H1 (cell line): ENCODE measurements around the gene ARHGEF7. TPM values are rescaled to one million over a fixed set of nuclear protein-coding genes. Genes with fewer than 3 reads are reported as not detected.
A peak's percentile ranks its signal among the peaks of the same experiment; 100 is the strongest.

Source experiments
- CTCF ChIA-PET: fragments of 300-600 bp; sonication (Branson Sonifier 250); formaldehyde crosslinking; loops from one replicate; lab custom pipeline; 2021; ENCODE audit not compliant: partially characterized antibody; lab: Charles Lee
- POLR2A ChIA-PET: fragments of 300-600 bp; sonication (Branson Sonifier 250); formaldehyde crosslinking; loops from one replicate; lab custom pipeline; 2021; ENCODE audit warnings: inconsistent platforms; ENCODE audit not compliant: partially characterized antibody; lab: Charles Lee
- DNase-seq, 2 experiments: peaks; one replicate each; pipeline versions ENCODE4 v3.0.0 to v3.0.0-alpha.2; 2010 to 2022; ENCODE audit warnings: low spot score in 2 of 2, low read depth in 1 of 2, mixed read lengths in 1 of 2
- FAIRE-seq: peaks from 2 replicates; lab custom pipeline; 2011; peaks lifted over from hg19 to GRCh38; lab: Jason Lieb, UNC
- H2AFZ ChIP-seq: 2 replicates; pipeline ENCODE4 v1.8.1; 2012; ENCODE audit warnings: low read length, inconsistent platforms
- H2AK5ac ChIP-seq: 2 replicates; pipeline ENCODE4 v1.6.1; 2013; ENCODE audit warnings: low read depth, low read length
- H2BK120ac ChIP-seq: replicated peaks from 2 replicates; pipeline ENCODE3; 2013; ENCODE audit warnings: low read depth, low read length, inconsistent platforms
- H2BK12ac ChIP-seq: 2 replicates; pipeline ENCODE4 v1.6.1; 2013; ENCODE audit warnings: low read depth, low read length
- H2BK15ac ChIP-seq: 2 replicates; pipeline ENCODE4 v1.6.1; 2013; ENCODE audit warnings: low read length
- H2BK20ac ChIP-seq: 2 replicates; pipeline ENCODE4 v1.6.1; 2013; ENCODE audit warnings: low read length
- H2BK5ac ChIP-seq: 2 replicates; pipeline ENCODE4 v1.6.1; 2013; ENCODE audit warnings: low read depth, low read length
- H3K14ac ChIP-seq: 2 replicates; pipeline ENCODE4 v1.6.1; 2013; ENCODE audit warnings: inconsistent platforms; ENCODE audit not compliant: insufficient read length
- H3K18ac ChIP-seq: 2 replicates; pipeline ENCODE4 v1.6.1; 2013; ENCODE audit warnings: low read length; ENCODE audit errors: extremely low read depth
- H3K23ac ChIP-seq: 2 replicates; pipeline ENCODE4 v1.6.1; 2013; ENCODE audit warnings: inconsistent platforms; ENCODE audit not compliant: insufficient read length
- H3K23me2 ChIP-seq: 2 replicates; pipeline ENCODE4 v1.6.1; 2013; ENCODE audit warnings: low read depth, low read length
- H3K27ac ChIP-seq: 2 replicates; pipeline ENCODE4 v1.6.1; 2011; ENCODE audit warnings: low read depth, low read length, inconsistent platforms
- H3K27me3 ChIP-seq, 4 experiments: replicated peaks in 1 of 4; 1 replicate in 1 of 4; 2 replicates in 3 of 4; pipeline versions ENCODE4 v1.6.1 to v1.8.1; 2011 to 2013; ENCODE audit warnings: low read length in 3 of 4, mild to moderate bottlenecking in 3 of 4, inconsistent platforms in 2 of 4, mixed read lengths in 2 of 4, moderate library complexity in 1 of 4; ENCODE audit not compliant: control insufficient read depth in 3 of 4, insufficient read depth in 3 of 4; ENCODE audit errors: extremely low read depth in 1 of 4
- H3K36me3 ChIP-seq, 4 experiments: 2 replicates each; pipeline versions ENCODE4 v1.6.1 to v1.8.1; 2011 to 2013; ENCODE audit warnings: mild to moderate bottlenecking in 4 of 4, low read length in 3 of 4, moderate library complexity in 2 of 4, control low read depth in 1 of 4, inconsistent platforms in 1 of 4; ENCODE audit not compliant: insufficient read depth in 4 of 4, control insufficient read depth in 2 of 4
- H3K4ac ChIP-seq: replicated peaks from 2 replicates; pipeline ENCODE3; 2013; ENCODE audit warnings: low read length, low read depth, mixed read lengths, inconsistent platforms; ENCODE audit not compliant: insufficient read length
- H3K4me1 ChIP-seq, 4 experiments: replicated peaks in 1 of 4; 1 replicate in 1 of 4; 2 replicates in 3 of 4; pipeline versions ENCODE4 v1.6.1 to v1.8.1; 2011 to 2013; ENCODE audit warnings: low read length in 3 of 4, inconsistent platforms in 2 of 4, mixed read lengths in 1 of 4; ENCODE audit not compliant: insufficient read depth in 4 of 4, control insufficient read depth in 3 of 4
- H3K4me2 ChIP-seq, 2 experiments: 2 replicates each; pipeline versions ENCODE4 v1.6.1 to v1.8.1; 2011 to 2013; ENCODE audit warnings: low read depth in 2 of 2, low read length in 2 of 2, control low read depth in 1 of 2, inconsistent platforms in 1 of 2, mild to moderate bottlenecking in 1 of 2; ENCODE audit not compliant: insufficient read depth in 1 of 2
- H3K4me3 ChIP-seq, 4 experiments: fragments of 200-600, 300-600 bp in 1 of 4; sonication (generic), shearing (Covaris generic), sonication (Bioruptor Twin) in 1 of 4; 2 replicates each; pipeline versions ENCODE4 v1.5.1 to v1.8.1; 2011 to 2016; ENCODE audit warnings: low read length in 4 of 4, low read depth in 3 of 4, control low read depth in 2 of 4, inconsistent platforms in 2 of 4, mild to moderate bottlenecking in 2 of 4, mixed read lengths in 1 of 4, moderate library complexity in 1 of 4; ENCODE audit not compliant: insufficient read depth in 2 of 4; ENCODE audit errors: extremely low read depth in 1 of 4
- H3K56ac ChIP-seq: replicated peaks from 2 replicates; pipeline ENCODE3; 2013; ENCODE audit warnings: low read depth, mild to moderate bottlenecking, mixed read lengths, low read length, inconsistent platforms; ENCODE audit not compliant: insufficient read length
- H3K79me1 ChIP-seq: 2 replicates; pipeline ENCODE4 v1.6.1; 2013; ENCODE audit warnings: low read depth, low read length, control low read depth
- H3K79me2 ChIP-seq, 2 experiments: 2 replicates each; pipeline versions ENCODE4 v1.6.1 to v1.8.1; 2012 to 2013; ENCODE audit warnings: low read length in 2 of 2, mild to moderate bottlenecking in 2 of 2, inconsistent platforms in 1 of 2; ENCODE audit not compliant: insufficient read depth in 2 of 2, control insufficient read depth in 1 of 2
- H3K9ac ChIP-seq, 4 experiments: replicated peaks in 1 of 4; 1 replicate in 1 of 4; 2 replicates in 3 of 4; pipeline versions ENCODE4 v1.6.1 to v1.8.1; 2011 to 2013; ENCODE audit warnings: low read depth in 3 of 4, low read length in 3 of 4, control low read depth in 2 of 4, mild to moderate bottlenecking in 2 of 4, moderate library complexity in 2 of 4, inconsistent platforms in 1 of 4; ENCODE audit errors: extremely low read depth in 1 of 4
- H3K9me3 ChIP-seq, 2 experiments: 2 replicates each; pipeline versions ENCODE4 v1.6.1 to v1.8.1; 2012 to 2013; ENCODE audit warnings: mild to moderate bottlenecking in 2 of 2, moderate library complexity in 2 of 2, control low read depth in 1 of 2, inconsistent platforms in 1 of 2, low read depth in 1 of 2, low read length in 1 of 2, mixed read lengths in 1 of 2; ENCODE audit not compliant: insufficient read depth in 2 of 2
- H4K20me1 ChIP-seq, 2 experiments: replicated peaks in 1 of 2; 2 replicates each; pipeline versions ENCODE3 to v1.8.1; 2011 to 2013; ENCODE audit warnings: inconsistent platforms in 2 of 2, low read length in 2 of 2, mild to moderate bottlenecking in 1 of 2; ENCODE audit not compliant: insufficient read depth in 2 of 2, control insufficient read depth in 1 of 2
- H4K5ac ChIP-seq: 2 replicates; pipeline ENCODE4 v1.6.1; 2013; ENCODE audit warnings: low read length, low read depth, mixed read lengths, inconsistent platforms; ENCODE audit not compliant: insufficient read length
- H4K8ac ChIP-seq: 2 replicates; pipeline ENCODE4 v1.8.0; 2013; ENCODE audit warnings: mild to moderate bottlenecking, moderate library complexity, low read length, inconsistent platforms; ENCODE audit not compliant: insufficient read depth; ENCODE audit errors: extremely low read depth
- H4K91ac ChIP-seq: replicated peaks from 2 replicates; pipeline ENCODE3; 2013; ENCODE audit warnings: low read length, mixed read lengths, inconsistent platforms; ENCODE audit not compliant: insufficient read length
- CTBP2 ChIP-seq: IDR thresholded peaks from 2 replicates; pipeline ENCODE4 v1.7.0; 2011; ENCODE audit warnings: borderline replicate concordance, mild to moderate bottlenecking, moderate library complexity, mixed read lengths, low read length; ENCODE audit not compliant: insufficient read depth, insufficient read length
- GABPA ChIP-seq: IDR thresholded peaks from 2 replicates; pipeline ENCODE4 v1.6.1; 2011; ENCODE audit warnings: mild to moderate bottlenecking, low read length, moderate library complexity, borderline replicate concordance; ENCODE audit not compliant: insufficient read depth
- GTF2F1 ChIP-seq: IDR thresholded peaks from 2 replicates; pipeline ENCODE4 v1.6.1; 2012; ENCODE audit warnings: low read depth, low read length, improper control_type of control experiment, borderline replicate concordance
- JUND ChIP-seq: IDR thresholded peaks from 2 replicates; pipeline ENCODE4 v1.6.1; 2011; ENCODE audit warnings: mild to moderate bottlenecking, improper control_type of control experiment, low read length
- KDM1A ChIP-seq: fragments of 200-600, 300-600 bp; sonication (generic); IDR thresholded peaks from 2 replicates; pipeline ENCODE4 v1.7.1; 2016; ENCODE audit warnings: mild to moderate bottlenecking, low read length, borderline replicate concordance
- KDM5A ChIP-seq: fragments of 200-600 bp; IDR thresholded peaks from 2 replicates; pipeline ENCODE4 v1.7.1; 2012; ENCODE audit warnings: mild to moderate bottlenecking, low read length, inconsistent platforms, mixed read lengths
- RBBP5 ChIP-seq: IDR thresholded peaks from 2 replicates; pipeline ENCODE4 v1.7.1; 2012; ENCODE audit warnings: low read depth, mild to moderate bottlenecking, inconsistent platforms, low read length, moderate library complexity, borderline replicate concordance
- SIN3A ChIP-seq, 2 experiments: IDR thresholded peaks in 1 of 2; conservative IDR thresholded peaks in 1 of 2; 2 replicates each; pipeline ENCODE4 v1.6.1; 2011 to 2012; ENCODE audit warnings: low read length in 2 of 2, improper control_type of control experiment in 1 of 2, low read depth in 1 of 2, mild to moderate bottlenecking in 1 of 2
- SIX5 ChIP-seq: IDR thresholded peaks from 2 replicates; pipeline ENCODE4 v1.6.1; 2011; ENCODE audit warnings: mild to moderate bottlenecking, low read depth, low read length
- SP1 ChIP-seq: IDR thresholded peaks from 2 replicates; pipeline ENCODE4 v1.6.1; 2011; ENCODE audit warnings: low read depth, low read length
- SRF ChIP-seq: IDR thresholded peaks from 2 replicates; pipeline ENCODE4 v1.6.1; 2011; ENCODE audit warnings: mild to moderate bottlenecking, low read depth, low read length, moderate library complexity
- TAF1 ChIP-seq: IDR thresholded peaks from 2 replicates; pipeline ENCODE4 v1.6.1; 2011; ENCODE audit warnings: mild to moderate bottlenecking, low read depth, low read length
- WGBS, 2 experiments: shearing (Covaris generic) in 1 of 2; methylation state at CpG; one replicate each; pipeline versions ENCODE4 v1.1.6 to v1.1.7; 2013 to 2015; ENCODE audit warnings: low lambda C conversion rate in 2 of 2, mixed read lengths in 2 of 2, inconsistent platforms in 1 of 2, low coverage in 1 of 2, missing lambda C conversion rate in 1 of 2; ENCODE audit not compliant: insufficient replicate concordance in 2 of 2, insufficient coverage in 1 of 2, insufficient read length in 1 of 2; ENCODE audit errors: extremely low coverage in 1 of 2, missing lambda C conversion rate in 1 of 2; 5-methylcytosine and 5-hydroxymethylcytosine counted together
- polyA plus RNA-seq, 7 experiments: library from polyadenylated mRNA; depleted of rRNA in 3 of 7; stranded (reverse) in 5 of 7; unstranded in 2 of 7; fragments of >200 nt in 5 of 7; fragments of 200-250 nt in 2 of 7; gene quantifications; 1 replicate in 5 of 7; 2 replicates in 1 of 7; 4 replicates in 1 of 7; pipeline versions ENCODE4 v1.2.1 to v1.2.3, GENCODE V29; 2011 to 2013; ENCODE audit warnings: missing spikeins in 2 of 7, mixed read lengths in 2 of 7
- total RNA-seq: library from RNA; stranded (reverse); fragmentation: NEBNext Ultra II Directional; extraction: Animal tissue kit (Norgen Biotek cat#: 25700); gene quantifications from 2 replicates; pipeline ENCODE4 v1.2.1, GENCODE V29; 2021
- TF ChIP-seq, protein P1 (sequence below): IDR thresholded peaks from 2 replicates; pipeline ENCODE4 v1.6.1; 2012; ENCODE audit warnings: inconsistent platforms

The ARHGEF7 gene
- total and polyA plus RNA-seq, 2 of the 8 experiments (the other 6 are each of a cell fraction or from before 2014, with no cell fraction given): 26.2 to 56.5 TPM

- Histone ChIP-seq H3K9ac (no peak overlapping the region), H3K4me3 (no peak overlapping the region), H3K23ac (no peak overlapping the region), H4K20me1 (peaks cover 0 to 2% of the 10 kb centered on the region in 2 experiments), H3K14ac (no peak overlapping the region), H2AK5ac (no peak overlapping the region), H3K4me2 (no peak overlapping the region), H3K23me2 (no peaks in the 10 kb centered on the region), H3K79me2 (peaks cover 0 to 18% of the 10 kb centered on the region in 2 experiments; a peak in 2 of 4 replicates), H4K5ac (no peak overlapping the region), H3K4ac (no peak overlapping the region), H2BK15ac (no peak overlapping the region), H3K79me1 (no peaks in the 10 kb centered on the region; the same call in 1 of the 2 replicates), H2BK20ac (no peak overlapping the region), H3K4me1 (no peaks in the 10 kb centered on the region; a peak in 2 of 7 replicates), H3K9me3 (no peaks in the 10 kb centered on the region; a peak in 1 of 4 replicates), H3K56ac (no peak overlapping the region), H4K8ac (no peak overlapping the region), H3K27me3 (no peaks in the 10 kb centered on the region), H2BK5ac (no peak overlapping the region), H3K18ac (no peak overlapping the region), H3K36me3 (peaks cover 0 to 18% (median 8%) of the 10 kb centered on the region in 4 experiments; a peak in 6 of 8 replicates), H2AFZ (no peak overlapping the region), H3K27ac (no peak overlapping the region), H4K91ac (no peak overlapping the region), H2BK12ac (no peak overlapping the region), H2BK120ac (no peak overlapping the region)
- CTCF ChIA-PET: interaction anchor here (1.1 to 1.7 kb wide), 2 partner anchors 34 to 303 kb away, joined by 3 to 4 read pairs; no protein-coding TSS in a partner anchor
- 93% methylated on average over 7 of the region's 7 CpGs; no CpG with 5 or more reads in 1 of the 2 experiments for WGBS, 2 experiments
- FAIRE-seq (no peak), DNase-seq (peak in 1 of 2 experiments; percentile 17)
- no peak for TF ChIP-seq GTF2F1
- no peak for TF ChIP-seq SIN3A (conservative IDR thresholded peaks at IDR 0.05 in 1 of 2, IDR thresholded peaks at IDR 0.05 in 1 of 2; ENCODE audit: low read depth in 1 of 2, low read length in 2 of 2)
- no peak for TF ChIP-seq KDM1A
- no peak for TF ChIP-seq TAF1
- TF ChIP-seq, protein P1, sequence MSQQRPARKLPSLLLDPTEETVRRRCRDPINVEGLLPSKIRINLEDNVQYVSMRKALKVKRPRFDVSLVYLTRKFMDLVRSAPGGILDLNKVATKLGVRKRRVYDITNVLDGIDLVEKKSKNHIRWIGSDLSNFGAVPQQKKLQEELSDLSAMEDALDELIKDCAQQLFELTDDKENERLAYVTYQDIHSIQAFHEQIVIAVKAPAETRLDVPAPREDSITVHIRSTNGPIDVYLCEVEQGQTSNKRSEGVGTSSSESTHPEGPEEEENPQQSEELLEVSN: no peak
- no peak for TF ChIP-seq CTBP2
- no peak for TF ChIP-seq SIX5
- TF ChIP-seq JUND: no peak
- TF ChIP-seq RBBP5: no peak
- no peak for TF ChIP-seq SP1
- TF ChIP-seq GABPA: no peak
- TF ChIP-seq SRF: no peak
- TF ChIP-seq KDM5A: no peak
- POLR2A ChIA-PET: no interaction called here
Measured at GRCh38 chr13:111247552-111247951, 132.4 kb downstream of the ARHGEF7 start.
